Osteoblast (primary cell): ENCODE measurements around the gene SELE. TPM values are rescaled to one million over a fixed set of nuclear protein-coding genes. Genes with fewer than 3 reads are reported as not detected.
"Not testable (repeated sequence)": the region's sequence is repeated elsewhere in the genome, so short reads cannot be mapped to it uniquely, and the experiment has no call there.

Experiments
- DNase-seq: peaks from one replicate; pipeline ENCODE4 v3.0.0; 2011; ENCODE audit warnings: low spot score, mixed read lengths; ENCODE audit not compliant: insufficient read length; ENCODE audit errors: missing footprints
- H2AFZ ChIP-seq: 2 replicates; pipeline ENCODE4 v1.6.0; 2011; ENCODE audit warnings: mild to moderate bottlenecking, low read length
- H3K27ac ChIP-seq: 2 replicates; pipeline ENCODE4 v1.5.1; 2011; ENCODE audit warnings: mild to moderate bottlenecking, low read depth, low read length, moderate library complexity
- H3K27me3 ChIP-seq: 2 replicates; pipeline ENCODE4 v1.6.0; 2012; ENCODE audit warnings: mild to moderate bottlenecking, control low read depth, inconsistent platforms, low read length, moderate library complexity; ENCODE audit not compliant: insufficient read depth
- H3K36me3 ChIP-seq: 2 replicates; pipeline ENCODE4 v1.5.1; 2011; ENCODE audit warnings: mild to moderate bottlenecking, low read length, control low read depth, moderate library complexity; ENCODE audit not compliant: insufficient read depth
- H3K4me1 ChIP-seq: 2 replicates; pipeline ENCODE4 v1.5.1; 2011; ENCODE audit warnings: mild to moderate bottlenecking, low read length, control low read depth, moderate library complexity; ENCODE audit not compliant: insufficient read depth
- H3K4me2 ChIP-seq: 2 replicates; pipeline ENCODE4 v1.6.0; 2011; ENCODE audit warnings: mild to moderate bottlenecking, low read length; ENCODE audit not compliant: insufficient read depth
- H3K4me3 ChIP-seq: fragments of 200-600 bp; sonication (generic); 3 replicates; pipeline ENCODE4 v1.5.1; 2012; ENCODE audit warnings: mild to moderate bottlenecking, low read length, inconsistent platforms; ENCODE audit not compliant: insufficient read depth
- H3K79me2 ChIP-seq: 2 replicates; pipeline ENCODE4 v1.6.0; 2012; ENCODE audit warnings: mild to moderate bottlenecking, low read length, control low read depth, inconsistent platforms; ENCODE audit not compliant: insufficient read depth
- H3K9me3 ChIP-seq: 2 replicates; pipeline ENCODE4 v1.5.1; 2011; ENCODE audit warnings: low read depth, low read length, control low read depth
- H4K20me1 ChIP-seq: 2 replicates; pipeline ENCODE4 v1.6.0; 2012; ENCODE audit warnings: mild to moderate bottlenecking, low read length, control low read depth; ENCODE audit not compliant: insufficient read depth
- total RNA-seq: library from RNA; depleted of rRNA; stranded (reverse); fragments of >200 nt; gene quantifications from 2 replicates; pipeline ENCODE4 v1.2.3, GENCODE V29; 2012
- TF ChIP-seq, protein P1 (sequence below): IDR thresholded peaks from 2 replicates; pipeline ENCODE4 v1.5.1; 2011; ENCODE audit warnings: mild to moderate bottlenecking, low read depth, low read length, moderate library complexity; ENCODE audit errors: extremely low read depth

SELE gene
- total RNA-seq, 1 donor: not detected

DNA sequence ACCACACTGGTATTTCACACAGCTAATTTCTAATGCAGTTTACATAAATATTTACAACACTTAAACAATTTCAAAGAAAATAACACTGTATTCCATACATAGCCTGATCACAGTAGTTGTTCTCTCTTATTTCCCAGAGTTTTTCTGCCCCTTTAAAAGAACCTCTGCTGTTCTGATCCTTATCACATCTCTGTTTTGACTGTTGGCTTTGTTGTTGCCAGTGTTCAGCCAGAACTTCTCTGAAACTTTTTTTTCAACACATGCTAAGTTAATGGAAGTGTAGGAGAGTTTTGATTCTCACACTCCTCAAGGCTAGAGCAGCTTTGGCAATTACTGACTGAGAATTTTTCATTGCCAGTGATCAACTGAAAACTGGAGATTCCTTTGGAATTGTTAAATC is 11.1 kb downstream of the SELE start:
- Histone ChIP-seq H3K4me3 (no peak overlapping the region), H3K79me2 (no peaks in the 10 kb centered on the region), H3K4me1 (no peaks in the 10 kb centered on the region), H3K4me2 (no peak overlapping the region), H3K27ac (no peak overlapping the region), H3K36me3 (no peaks in the 10 kb centered on the region), H2AFZ (no peak overlapping the region), H3K27me3 (peaks cover 4% of the 10 kb centered on the region), H3K9me3 (no peaks in the 10 kb centered on the region), H4K20me1 (no peaks in the 10 kb centered on the region)
- no peak for DNase-seq
- TF ChIP-seq, protein P1, sequence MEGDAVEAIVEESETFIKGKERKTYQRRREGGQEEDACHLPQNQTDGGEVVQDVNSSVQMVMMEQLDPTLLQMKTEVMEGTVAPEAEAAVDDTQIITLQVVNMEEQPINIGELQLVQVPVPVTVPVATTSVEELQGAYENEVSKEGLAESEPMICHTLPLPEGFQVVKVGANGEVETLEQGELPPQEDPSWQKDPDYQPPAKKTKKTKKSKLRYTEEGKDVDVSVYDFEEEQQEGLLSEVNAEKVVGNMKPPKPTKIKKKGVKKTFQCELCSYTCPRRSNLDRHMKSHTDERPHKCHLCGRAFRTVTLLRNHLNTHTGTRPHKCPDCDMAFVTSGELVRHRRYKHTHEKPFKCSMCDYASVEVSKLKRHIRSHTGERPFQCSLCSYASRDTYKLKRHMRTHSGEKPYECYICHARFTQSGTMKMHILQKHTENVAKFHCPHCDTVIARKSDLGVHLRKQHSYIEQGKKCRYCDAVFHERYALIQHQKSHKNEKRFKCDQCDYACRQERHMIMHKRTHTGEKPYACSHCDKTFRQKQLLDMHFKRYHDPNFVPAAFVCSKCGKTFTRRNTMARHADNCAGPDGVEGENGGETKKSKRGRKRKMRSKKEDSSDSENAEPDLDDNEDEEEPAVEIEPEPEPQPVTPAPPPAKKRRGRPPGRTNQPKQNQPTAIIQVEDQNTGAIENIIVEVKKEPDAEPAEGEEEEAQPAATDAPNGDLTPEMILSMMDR: no peak

DNA sequence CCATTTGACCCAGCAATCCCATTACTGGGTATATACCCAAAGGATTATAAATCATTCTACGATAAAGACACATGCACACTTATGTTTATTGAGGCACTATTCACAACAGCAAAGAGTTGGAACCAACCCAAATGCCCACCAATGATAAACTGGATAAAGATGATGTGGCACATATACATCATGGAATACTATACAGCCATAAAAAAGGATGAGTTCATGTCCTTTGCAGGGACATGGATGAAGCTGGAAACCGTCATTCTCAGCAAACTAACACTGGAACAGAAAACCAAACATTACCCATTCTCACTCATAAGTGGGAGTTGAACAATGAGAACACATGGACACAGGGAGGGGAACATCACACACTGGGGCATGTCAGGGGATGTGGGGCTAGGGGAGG is 18.8 kb downstream of the SELE start:
- not testable (repeated sequence) for H3K36me3 ChIP-seq, H3K4me3 ChIP-seq, H4K20me1 ChIP-seq, DNase-seq, H3K27ac ChIP-seq, H3K9me3 ChIP-seq, H3K4me2 ChIP-seq, H3K4me1 ChIP-seq, H2AFZ ChIP-seq, H3K27me3 ChIP-seq, H3K79me2 ChIP-seq

DNA sequence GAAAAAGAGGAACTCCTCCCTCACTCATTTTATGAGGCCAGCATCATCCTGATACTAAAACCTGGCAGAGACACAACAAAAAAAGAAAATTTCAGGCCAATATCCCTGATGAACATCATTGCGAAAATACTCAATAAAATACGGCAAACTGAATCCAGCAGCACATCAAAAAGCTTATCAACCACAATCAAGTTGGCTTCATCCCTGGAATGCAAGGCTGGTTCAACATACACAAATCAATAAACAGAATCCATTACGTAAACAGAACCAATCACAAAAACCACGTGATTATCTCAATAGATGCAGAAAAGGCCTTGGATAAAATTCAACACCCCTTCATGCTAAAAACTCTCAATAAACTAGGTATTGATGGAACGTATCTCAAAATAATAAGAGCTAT is 20.8 kb downstream of the SELE start:
- DNase-seq, H3K4me1 ChIP-seq, H2AFZ ChIP-seq: not testable (repeated sequence)

GRCh38 chr1:169712309-169712631 is 21.6 kb downstream of the SELE start:
- Histone ChIP-seq H3K9me3 (no peaks in the 10 kb centered on the region), H3K27me3 (no peaks in the 10 kb centered on the region), H3K79me2 (no peaks in the 10 kb centered on the region), H3K4me2 (peak overlapping the region; percentile 74), H3K27ac (no peak overlapping the region), H3K36me3 (no peaks in the 10 kb centered on the region), H3K4me3 (no peak overlapping the region), H2AFZ (no peak overlapping the region), H3K4me1 (no peaks in the 10 kb centered on the region), H4K20me1 (no peaks in the 10 kb centered on the region)
- TF ChIP-seq, protein P1: no peak
- DNase-seq: no peak

More for the DNA sequence above, 20.8 kb downstream of the SELE start:
- not testable (repeated sequence) for H3K4me3 ChIP-seq, H3K79me2 ChIP-seq, H3K4me2 ChIP-seq, H3K9me3 ChIP-seq, H3K27ac ChIP-seq, H3K27me3 ChIP-seq, H3K36me3 ChIP-seq, H4K20me1 ChIP-seq

DNA sequence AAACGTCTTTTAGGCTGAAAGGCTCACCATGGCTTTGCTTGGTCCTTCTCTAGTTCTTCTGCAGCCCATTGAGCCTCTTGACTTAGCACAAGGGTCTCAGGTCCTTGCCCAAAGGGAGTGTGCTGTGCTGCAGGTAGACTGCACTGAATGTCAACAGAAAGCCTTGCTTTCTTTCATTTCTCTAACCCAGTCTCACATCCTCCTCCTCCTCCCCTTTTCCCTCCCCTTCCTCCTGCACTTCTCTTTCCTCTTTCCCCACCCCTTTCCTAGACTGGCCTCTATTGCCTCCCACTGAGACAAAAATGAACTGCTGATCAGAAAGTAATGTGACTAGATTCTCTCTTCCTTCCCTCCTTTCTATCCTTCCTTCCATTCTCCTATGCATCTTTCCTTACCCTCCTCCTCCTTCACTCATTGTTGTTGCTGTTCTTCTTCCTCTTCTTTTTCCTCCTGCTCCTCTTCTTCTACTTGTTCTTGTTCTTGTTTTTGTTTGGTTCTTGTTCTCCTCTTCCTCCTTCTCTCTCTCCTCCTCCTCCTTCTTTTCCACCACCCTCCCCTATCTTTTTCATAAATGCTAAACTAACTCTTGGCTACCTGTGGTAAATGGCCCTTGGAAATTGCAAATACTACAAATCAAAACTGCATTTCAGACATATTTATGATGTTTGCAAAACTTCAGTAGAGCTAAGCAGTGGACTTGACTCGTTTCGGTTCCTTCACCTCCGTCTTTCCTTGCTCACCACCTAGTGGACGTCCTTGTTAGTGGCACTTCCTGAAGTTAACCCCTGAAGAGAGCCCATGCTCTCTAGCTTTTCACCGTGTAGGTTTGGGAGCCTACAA is 22.2 kb downstream of the SELE start, which contains the start of gene SELL:
SELL (minus strand) TSS at position 152 of the 840 bp plus-strand sequence; CDS start at position 30, 122 bp downstream.
- no peaks in the 10 kb centered on the region for H3K79me2 ChIP-seq
- peak within 1 kb of the TSS; percentile 32 for H3K4me3 ChIP-seq
- H3K4me2 ChIP-seq: peak within 1 kb of the TSS; percentile 74
- H3K36me3 ChIP-seq: no peaks in the 10 kb centered on the region
- H4K20me1 ChIP-seq: no peaks in the 10 kb centered on the region
- H2AFZ ChIP-seq: peak within 1 kb of the TSS; percentile 85
- H3K4me1 ChIP-seq: no peaks in the 10 kb centered on the region
- no peaks in the 10 kb centered on the region for H3K9me3 ChIP-seq
- no peaks in the 10 kb centered on the region for H3K27me3 ChIP-seq
- H3K27ac ChIP-seq: no peak within 1 kb of the TSS
- no peak for DNase-seq
- TF ChIP-seq, protein P1: peak; percentile 83
